Natural killer cell (primary cell): Measurements from ENCODE around the gene HDLBP. TPM values are rescaled to one million over a fixed set of nuclear protein-coding genes. Genes with fewer than 3 reads are reported as not detected.
"Not testable (repeated sequence)": the region's sequence is repeated elsewhere in the genome, so short reads cannot be mapped to it uniquely, and the experiment has no call there.

Experiments used
- ATAC-seq, 3 donors: fragments of 150-1000 bp in 2 of 3; fragments of 200-7000 bp in 1 of 3; cut with Tn5 transposase; 1 replicate in 1 of 3; 2 replicates in 2 of 3; pipeline ENCODE4 v1.10.0; 2021; ENCODE audit warnings: mild to moderate bottlenecking in 2 of 3, moderate library complexity in 2 of 3
- DNase-seq, 2 donors: peaks; one replicate each; pipeline versions ENCODE4 v3.0.0 to v3.0.0-alpha.2; 2013 to 2021; ENCODE audit warnings: mixed read lengths in 1 of 2
- H3K27ac ChIP-seq: one replicate; pipeline ENCODE4 v1.5.1; 2013; ENCODE audit warnings: mild to moderate bottlenecking, low read length
- H3K27me3 ChIP-seq: one replicate; pipeline ENCODE4 v1.6.1; 2013; ENCODE audit warnings: low read length; ENCODE audit not compliant: control insufficient read depth, insufficient read depth
- H3K36me3 ChIP-seq: one replicate; pipeline ENCODE4 v1.6.1; 2013; ENCODE audit warnings: low read length; ENCODE audit not compliant: control insufficient read depth, insufficient read depth
- H3K4me1 ChIP-seq: one replicate; pipeline ENCODE4 v1.6.1; 2013; ENCODE audit warnings: low read length; ENCODE audit not compliant: control insufficient read depth, insufficient read depth
- H3K4me3 ChIP-seq: one replicate; pipeline ENCODE4 v1.5.1; 2013; ENCODE audit warnings: low read length
- H3K9me3 ChIP-seq: one replicate; pipeline ENCODE4 v1.6.1; 2013; ENCODE audit warnings: low read length; ENCODE audit not compliant: control insufficient read depth, insufficient read depth
- H3K27ac Mint-ChIP-seq, 2 donors: one replicate each; pipeline ENCODE4 v1.8.0; 2022; ENCODE audit warnings: mild to moderate bottlenecking in 2 of 2, mixed read lengths in 2 of 2, moderate library complexity in 1 of 2
- H3K27me3 Mint-ChIP-seq, 2 donors: one replicate each; pipeline ENCODE4 v1.8.0; 2022; ENCODE audit warnings: low read depth in 2 of 2, mixed read lengths in 2 of 2
- H3K36me3 Mint-ChIP-seq: one replicate; pipeline ENCODE4 v1.8.0; 2022; ENCODE audit warnings: mixed read lengths
- H3K4me1 Mint-ChIP-seq, 2 donors: one replicate each; pipeline ENCODE4 v1.8.0; 2022; ENCODE audit warnings: mixed read lengths in 2 of 2
- H3K4me3 Mint-ChIP-seq: one replicate; pipeline ENCODE4 v1.8.0; 2022; ENCODE audit warnings: mild to moderate bottlenecking, moderate library complexity, mixed read lengths
- H3K9me3 Mint-ChIP-seq, 2 donors: one replicate each; pipeline ENCODE4 v1.8.0; 2022; ENCODE audit warnings: mixed read lengths in 2 of 2
- WGBS: methylation state at CpG from one replicate; pipeline ENCODE4 v1.1.7; 2013; ENCODE audit warnings: missing lambda C conversion rate; ENCODE audit not compliant: insufficient coverage; 5-methylcytosine and 5-hydroxymethylcytosine counted together
- intact Hi-C: fragments of 100-400 bp; cut with micrococcal nuclease; formaldehyde crosslinking; loops from one replicate; pipeline ENCODE4 v1.14.2; 2022
- total RNA-seq, 4 donors: library from RNA; stranded (reverse); fragments of 120-200 nt in 1 of 4; gene quantifications; one replicate each; pipeline versions ENCODE4 v1.2.3 to v1.2.4, GENCODE V29; 2013 to 2022
- TF ChIP-seq, protein P1 (sequence below): fragments of 200-600 bp; IDR thresholded peaks from one replicate; pipeline ENCODE4 v1.8.0; 2022; ENCODE audit warnings: antibody characterized with exemption

Gene HDLBP
- total RNA-seq, 3 donors from 2014 or later (not counting 1 experiment from before 2014, with no cell fraction given) = 170 to 200 (median 177) TPM

DNA sequence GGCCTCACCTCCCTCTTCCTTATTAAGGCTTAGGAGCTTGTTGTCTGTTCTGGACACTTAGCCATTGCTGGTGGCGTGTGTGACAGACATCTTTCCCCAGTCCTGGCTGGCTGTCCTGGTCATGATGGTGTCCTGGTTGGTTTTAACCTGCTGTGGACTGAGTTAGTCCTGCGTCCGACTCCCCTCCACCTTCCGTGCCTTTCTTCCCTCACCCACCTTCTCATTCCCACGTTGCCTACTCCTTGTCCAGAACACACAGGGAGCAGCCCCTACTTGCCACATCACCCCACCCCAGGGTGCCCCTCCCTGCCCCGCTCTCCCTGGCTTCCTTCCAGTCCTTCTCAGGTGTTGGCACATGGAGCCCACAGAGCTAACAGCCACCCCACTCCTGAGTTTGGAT is 117.5 kb downstream of the HDLBP start:
- intact Hi-C loops = no loop called here
- Mint-ChIP-seq H3K4me3 (no peak overlapping the region), H3K36me3 (no peaks in the 10 kb centered on the region), H3K27me3 (no peaks in the 10 kb centered on the region), H3K27ac (no peak overlapping the region), H3K4me1 (no peaks in the 10 kb centered on the region), H3K9me3 (no peaks in the 10 kb centered on the region)
- H3K4me3 ChIP-seq = no peak overlapping the region
- no peak overlapping the region for H3K27ac ChIP-seq
- WGBS = 82% methylated on average over 6 of the region's 6 CpGs
- DNase-seq = no peak
- H3K4me1 ChIP-seq = no peaks in the 10 kb centered on the region
- no peak for ATAC-seq
- H3K9me3 ChIP-seq = no peaks in the 10 kb centered on the region
- TF ChIP-seq, protein P1, sequence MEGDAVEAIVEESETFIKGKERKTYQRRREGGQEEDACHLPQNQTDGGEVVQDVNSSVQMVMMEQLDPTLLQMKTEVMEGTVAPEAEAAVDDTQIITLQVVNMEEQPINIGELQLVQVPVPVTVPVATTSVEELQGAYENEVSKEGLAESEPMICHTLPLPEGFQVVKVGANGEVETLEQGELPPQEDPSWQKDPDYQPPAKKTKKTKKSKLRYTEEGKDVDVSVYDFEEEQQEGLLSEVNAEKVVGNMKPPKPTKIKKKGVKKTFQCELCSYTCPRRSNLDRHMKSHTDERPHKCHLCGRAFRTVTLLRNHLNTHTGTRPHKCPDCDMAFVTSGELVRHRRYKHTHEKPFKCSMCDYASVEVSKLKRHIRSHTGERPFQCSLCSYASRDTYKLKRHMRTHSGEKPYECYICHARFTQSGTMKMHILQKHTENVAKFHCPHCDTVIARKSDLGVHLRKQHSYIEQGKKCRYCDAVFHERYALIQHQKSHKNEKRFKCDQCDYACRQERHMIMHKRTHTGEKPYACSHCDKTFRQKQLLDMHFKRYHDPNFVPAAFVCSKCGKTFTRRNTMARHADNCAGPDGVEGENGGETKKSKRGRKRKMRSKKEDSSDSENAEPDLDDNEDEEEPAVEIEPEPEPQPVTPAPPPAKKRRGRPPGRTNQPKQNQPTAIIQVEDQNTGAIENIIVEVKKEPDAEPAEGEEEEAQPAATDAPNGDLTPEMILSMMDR = no peak
- H3K27me3 ChIP-seq = no peaks in the 10 kb centered on the region
- no peaks in the 10 kb centered on the region for H3K36me3 ChIP-seq

DNA sequence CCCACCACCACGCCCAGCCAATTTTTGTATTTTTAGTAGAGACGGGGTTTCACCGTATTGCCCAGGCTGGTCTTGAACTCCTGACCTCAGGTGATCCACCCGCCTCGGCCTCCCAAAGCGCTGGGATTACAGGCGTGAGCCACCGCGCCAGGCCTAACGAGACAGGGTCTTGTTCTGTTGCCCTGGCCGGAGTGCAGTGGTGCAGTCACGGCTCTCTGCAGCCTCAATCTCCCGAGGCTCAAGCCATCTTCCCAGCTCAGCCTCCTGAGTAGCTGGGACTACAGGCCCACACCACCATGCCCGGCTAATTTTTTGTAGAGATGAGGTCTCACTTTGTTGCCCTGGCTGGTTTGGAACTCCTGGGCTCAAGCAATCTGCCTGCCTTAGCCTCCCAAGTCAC is 118.2 kb downstream of the HDLBP start:
- H3K4me3 ChIP-seq, H3K4me3 Mint-ChIP-seq, H3K27me3 Mint-ChIP-seq, H3K27ac ChIP-seq, H3K36me3 ChIP-seq, H3K36me3 Mint-ChIP-seq, H3K27me3 ChIP-seq, DNase-seq, intact Hi-C loops, H3K4me1 ChIP-seq, ATAC-seq, H3K27ac Mint-ChIP-seq, H3K9me3 ChIP-seq, H3K4me1 Mint-ChIP-seq, H3K9me3 Mint-ChIP-seq: not testable (repeated sequence)
- WGBS = 95% methylated on average over 14 of the region's 14 CpGs

- 91% methylated on average over 18 of the region's 18 CpGs for WGBS
- intact Hi-C loops = no loop called here
- no peak for DNase-seq
Measured at GRCh38 chr2:241195506-241196130, 119.9 kb downstream of the HDLBP start.

GRCh38 chr2:241194811-241195210 is 120.7 kb downstream of the HDLBP start:
- 84% methylated on average over 9 of the region's 9 CpGs for WGBS
- DNase-seq = no peak
- Histone ChIP-seq H3K27me3 (no peaks in the 10 kb centered on the region), H3K36me3 (no peaks in the 10 kb centered on the region), H3K9me3 (no peaks in the 10 kb centered on the region), H3K4me3 (no peak overlapping the region), H3K4me1 (no peaks in the 10 kb centered on the region), H3K27ac (no peak overlapping the region)
- H3K9me3 Mint-ChIP-seq = no peaks in the 10 kb centered on the region
- H3K27ac Mint-ChIP-seq = no peak overlapping the region
- intact Hi-C loops = no loop called here
- H3K27me3 Mint-ChIP-seq = no peaks in the 10 kb centered on the region
- TF ChIP-seq, protein P1 = no peak
- H3K4me3 Mint-ChIP-seq = no peak overlapping the region
- H3K4me1 Mint-ChIP-seq = no peaks in the 10 kb centered on the region
- H3K36me3 Mint-ChIP-seq = no peaks in the 10 kb centered on the region
- ATAC-seq = no peak

More at GRCh38 chr2:241195506-241196130, 119.9 kb downstream of the HDLBP start:
- Mint-ChIP-seq H3K4me1 (no peaks in the 10 kb centered on the region), H3K27me3 (no peaks in the 10 kb centered on the region), H3K27ac (no peak overlapping the region), H3K4me3 (no peak overlapping the region), H3K9me3 (no peaks in the 10 kb centered on the region), H3K36me3 (no peaks in the 10 kb centered on the region)
- Histone ChIP-seq H3K36me3 (no peaks in the 10 kb centered on the region), H3K4me3 (no peak overlapping the region), H3K27ac (no peak overlapping the region), H3K9me3 (no peaks in the 10 kb centered on the region), H3K4me1 (no peaks in the 10 kb centered on the region), H3K27me3 (no peaks in the 10 kb centered on the region)
- TF ChIP-seq, protein P1 = no peak
- no peak for ATAC-seq
